HCEC 1CT (cell line): ENCODE results near the gene PSD2.

Experiments
- DNase-seq: peaks from one replicate; pipeline ENCODE4 v3.0.0-alpha.2; 2017

The PSD2 gene

DNA sequence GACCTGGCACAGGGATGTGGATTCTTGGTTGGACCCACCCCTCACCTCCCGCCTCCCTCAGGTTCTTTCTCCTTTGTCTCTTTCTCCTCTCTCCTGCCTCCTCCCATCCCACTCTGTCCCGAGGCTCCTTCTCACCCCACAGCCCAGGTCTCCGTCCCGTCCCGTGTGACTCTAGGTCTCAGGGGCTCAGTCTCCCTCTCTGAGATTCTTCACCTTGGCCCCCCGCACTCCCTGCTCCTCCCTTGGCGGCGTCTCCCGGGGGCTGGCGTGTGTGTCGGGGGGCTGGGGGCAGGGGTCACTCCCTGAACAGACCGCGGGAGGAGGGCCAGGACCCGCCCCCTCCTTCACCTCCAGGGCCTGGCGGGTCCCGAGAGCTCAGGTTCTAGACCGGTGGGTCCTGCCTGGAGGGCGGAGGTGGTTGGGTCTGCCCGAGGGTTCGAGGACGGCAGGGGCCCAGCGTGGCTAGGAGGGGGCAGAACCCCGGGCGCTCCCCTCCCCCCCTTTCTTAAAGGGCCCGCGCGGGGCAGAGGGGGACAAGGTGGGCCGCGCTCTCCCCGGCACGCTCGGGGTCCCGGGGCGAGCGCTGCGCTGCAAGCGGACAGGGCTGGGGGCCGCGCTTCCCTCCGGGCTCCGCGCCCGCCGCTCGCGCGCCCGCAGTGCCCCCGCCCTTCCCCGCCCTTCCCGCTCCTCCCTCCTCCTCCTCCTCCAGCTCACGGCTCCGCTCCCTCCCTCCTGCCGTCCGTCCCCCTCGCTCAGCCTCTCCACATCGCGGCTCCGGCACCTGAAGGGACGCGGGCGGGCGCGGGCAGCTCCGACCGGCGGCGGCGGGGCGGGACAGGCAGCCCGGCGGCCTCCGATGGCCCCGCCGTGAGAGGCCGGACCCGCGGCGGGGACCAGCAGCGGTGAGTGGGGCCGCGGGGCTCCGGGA is at the start of gene PSD2:
Gene PSD2, plus strand, starts transcription at position 735 of the 928 bp plus-strand sequence. CDS start 13,633 bp downstream, outside the sequence.
- no peak for DNase-seq

DNA sequence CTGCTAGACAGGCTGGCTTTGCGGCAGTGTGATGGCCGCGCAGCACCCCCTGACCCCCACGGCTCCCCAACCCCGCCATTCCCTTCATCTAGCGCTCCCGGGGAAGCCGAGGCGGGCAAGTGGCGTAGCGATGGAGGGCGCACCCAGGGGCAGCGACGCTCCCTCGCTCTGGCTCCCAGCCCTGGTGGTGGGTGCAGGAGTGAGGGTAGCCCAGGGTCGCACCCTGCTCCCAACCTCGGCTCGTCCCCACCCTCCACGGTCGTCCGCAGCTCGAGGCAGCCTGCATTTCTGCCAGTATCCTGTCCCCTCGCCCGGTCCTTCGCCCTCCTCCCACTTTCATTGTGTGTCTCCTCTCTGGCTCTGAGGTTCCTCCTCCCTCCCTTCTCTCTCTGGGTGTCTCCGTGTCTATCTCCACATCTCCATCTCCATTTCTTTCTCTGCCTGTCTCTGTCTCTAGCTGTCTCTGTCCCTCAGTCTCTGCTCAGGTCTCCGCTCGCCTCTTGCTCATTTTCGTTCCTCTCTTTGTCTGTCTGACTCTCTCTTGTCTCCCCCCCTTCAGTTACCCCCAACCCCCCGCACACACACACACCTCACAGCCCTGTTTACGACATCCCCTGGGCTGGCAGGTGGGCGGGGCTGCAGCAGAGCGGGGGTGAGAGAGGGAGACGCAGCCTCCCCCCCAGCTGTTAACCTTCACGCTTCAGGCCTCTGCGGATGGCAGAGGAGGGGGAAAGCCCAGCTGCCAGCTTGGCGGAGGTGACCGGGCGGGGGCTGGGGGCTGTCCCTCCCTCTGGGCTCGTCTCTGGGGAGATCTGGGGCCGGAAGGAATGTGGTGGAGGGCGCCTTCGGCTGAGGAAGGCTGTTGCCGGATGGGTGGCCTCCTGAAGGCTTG is 48.7 kb upstream of the PSD2 start:
- DNase-seq, result no peak

DNA sequence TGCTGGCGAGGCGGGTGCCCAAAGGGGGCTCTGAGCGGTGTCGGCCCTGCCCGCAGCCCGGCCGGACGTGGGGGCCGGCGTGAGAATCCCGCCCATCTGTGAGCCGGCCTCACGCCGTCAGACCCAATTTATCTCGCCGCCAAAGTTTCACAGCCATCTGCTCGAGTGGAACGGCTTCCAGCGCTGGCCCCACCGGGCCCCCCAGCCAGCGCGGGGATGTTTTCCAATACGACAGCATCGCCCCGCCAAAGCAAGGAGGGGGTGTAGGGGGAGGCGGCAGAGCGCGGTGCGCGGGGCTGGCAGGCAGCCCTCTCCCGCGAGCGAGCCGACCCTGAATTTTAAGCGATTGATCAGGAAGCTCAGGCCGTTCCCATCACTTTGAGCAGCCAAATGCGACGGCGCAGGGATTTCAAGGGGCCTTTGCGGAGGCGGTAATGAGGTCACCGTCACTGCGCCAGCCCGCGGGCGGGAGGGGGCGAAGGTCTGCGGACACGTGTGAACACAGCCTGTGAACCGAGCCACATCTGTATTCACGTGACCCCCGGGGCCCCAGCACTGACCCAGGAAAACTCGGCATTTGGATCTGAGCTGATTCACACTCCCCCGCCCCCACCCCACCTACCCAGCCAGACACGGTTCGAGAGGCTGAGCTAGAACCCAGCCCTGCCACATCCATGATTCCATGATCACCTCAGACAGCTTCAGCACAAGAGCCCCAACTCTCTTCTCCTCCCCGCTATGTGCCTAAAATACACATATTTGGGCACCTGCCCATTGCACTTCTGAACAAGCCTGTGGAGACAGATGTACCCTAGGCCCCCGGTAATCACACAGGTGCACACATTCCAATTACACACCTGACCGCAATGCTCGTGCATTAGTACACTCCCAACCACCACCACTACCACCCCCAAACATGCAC is 47.8 kb upstream of the PSD2 start:
- DNase-seq, result peak; percentile 35

DNA sequence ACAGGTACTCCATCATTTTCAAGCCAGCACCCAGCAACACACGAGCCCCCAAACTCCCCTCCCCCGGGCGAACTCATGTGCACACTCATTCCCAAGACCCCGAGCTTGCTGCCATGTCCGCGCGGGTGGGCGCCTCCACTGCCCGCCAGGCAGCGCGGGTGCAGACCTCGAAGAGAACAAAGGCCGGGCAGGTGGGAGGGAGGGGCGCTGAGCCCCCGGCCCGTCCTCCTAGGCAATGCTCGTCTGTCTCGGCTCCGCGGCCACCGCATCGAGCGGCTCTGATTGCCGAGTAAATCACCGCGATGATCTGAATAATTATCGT is 47.1 kb upstream of the PSD2 start:
- DNase-seq, result no peak

DNA sequence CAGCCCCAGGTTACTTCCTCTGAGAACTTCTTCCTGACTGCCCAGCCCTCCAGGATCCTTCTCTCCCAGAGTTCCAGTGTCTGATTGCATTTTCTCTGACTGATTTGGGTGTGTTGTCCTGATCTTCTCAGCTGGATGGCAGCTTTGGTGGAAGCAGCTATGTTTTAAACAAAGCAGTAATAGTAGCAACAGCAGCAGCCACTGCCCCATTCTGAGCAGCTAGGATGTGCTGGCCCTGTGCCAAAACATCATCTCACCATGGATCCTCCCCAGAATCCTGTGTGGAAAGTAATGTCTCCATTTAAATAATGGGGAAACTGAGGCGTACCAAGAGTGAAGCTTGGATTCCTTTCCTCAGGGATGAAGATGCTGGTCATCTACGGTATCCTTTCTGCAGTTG is 46.4 kb upstream of the PSD2 start:
- no peak for DNase-seq

DNA sequence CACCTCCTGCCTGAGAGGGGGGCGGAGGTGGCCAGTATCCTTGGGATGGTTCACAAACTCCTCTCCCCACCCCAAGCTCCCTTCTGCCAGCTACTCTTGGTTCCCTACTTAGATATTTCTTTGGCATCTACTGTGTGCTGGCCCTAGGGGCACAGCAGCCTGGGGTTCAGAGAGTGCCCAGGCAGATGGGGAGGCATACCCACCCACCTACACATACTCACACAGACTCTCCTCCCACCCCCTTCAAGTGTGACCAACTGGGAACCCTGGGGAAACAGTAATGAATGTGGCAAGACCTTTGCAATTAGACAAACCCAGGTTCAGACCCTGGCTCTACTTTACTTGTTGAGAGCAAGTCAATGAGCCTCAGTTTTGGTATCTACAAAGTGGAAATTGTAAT is 44.4 kb upstream of the PSD2 start:
- no peak for DNase-seq

DNA sequence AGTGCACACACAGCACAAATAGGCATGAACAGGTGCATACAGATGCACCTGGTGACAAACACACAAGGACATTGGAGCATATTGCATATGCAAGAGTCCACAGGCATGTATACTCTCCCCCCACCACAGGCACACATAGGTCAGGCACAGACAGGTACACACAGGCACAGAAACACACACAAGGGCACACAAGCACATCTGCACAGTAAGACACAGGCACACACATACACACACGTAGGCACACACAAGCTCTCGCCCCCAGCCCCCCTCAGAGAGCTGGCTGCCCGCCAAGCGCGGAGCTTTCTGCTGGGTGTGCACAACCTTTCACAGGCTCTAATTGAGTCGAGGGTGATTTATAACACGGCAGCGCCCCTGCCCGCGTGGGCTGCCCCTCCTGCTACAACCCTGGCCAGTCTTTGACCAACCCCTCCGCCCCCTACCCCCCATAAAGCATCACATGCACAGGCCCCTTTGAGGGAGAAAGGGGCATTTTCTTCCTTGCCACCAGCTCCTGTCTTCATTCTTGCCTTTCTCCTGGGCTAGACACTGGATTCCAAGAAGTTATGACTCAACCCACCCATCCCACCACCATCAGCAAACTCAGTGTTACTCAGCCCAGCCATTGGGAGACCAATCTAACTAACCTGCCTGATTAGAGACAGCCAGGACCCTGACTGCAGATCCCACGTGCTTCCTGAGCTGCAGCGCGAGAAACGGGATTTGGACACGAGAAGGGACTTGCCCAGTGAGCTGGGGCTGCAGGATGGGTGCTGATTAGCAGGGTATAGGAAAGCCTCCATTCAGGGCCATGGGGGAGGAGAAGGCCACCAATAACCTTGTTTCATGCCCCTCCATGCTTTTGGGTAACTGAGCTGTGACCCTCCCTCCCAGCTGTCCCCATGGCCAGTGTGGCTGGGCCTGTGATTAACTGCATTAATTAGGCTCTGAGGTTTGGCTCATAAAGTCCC is 42.8 kb upstream of the PSD2 start:
- DNase-seq, result no peak

DNA sequence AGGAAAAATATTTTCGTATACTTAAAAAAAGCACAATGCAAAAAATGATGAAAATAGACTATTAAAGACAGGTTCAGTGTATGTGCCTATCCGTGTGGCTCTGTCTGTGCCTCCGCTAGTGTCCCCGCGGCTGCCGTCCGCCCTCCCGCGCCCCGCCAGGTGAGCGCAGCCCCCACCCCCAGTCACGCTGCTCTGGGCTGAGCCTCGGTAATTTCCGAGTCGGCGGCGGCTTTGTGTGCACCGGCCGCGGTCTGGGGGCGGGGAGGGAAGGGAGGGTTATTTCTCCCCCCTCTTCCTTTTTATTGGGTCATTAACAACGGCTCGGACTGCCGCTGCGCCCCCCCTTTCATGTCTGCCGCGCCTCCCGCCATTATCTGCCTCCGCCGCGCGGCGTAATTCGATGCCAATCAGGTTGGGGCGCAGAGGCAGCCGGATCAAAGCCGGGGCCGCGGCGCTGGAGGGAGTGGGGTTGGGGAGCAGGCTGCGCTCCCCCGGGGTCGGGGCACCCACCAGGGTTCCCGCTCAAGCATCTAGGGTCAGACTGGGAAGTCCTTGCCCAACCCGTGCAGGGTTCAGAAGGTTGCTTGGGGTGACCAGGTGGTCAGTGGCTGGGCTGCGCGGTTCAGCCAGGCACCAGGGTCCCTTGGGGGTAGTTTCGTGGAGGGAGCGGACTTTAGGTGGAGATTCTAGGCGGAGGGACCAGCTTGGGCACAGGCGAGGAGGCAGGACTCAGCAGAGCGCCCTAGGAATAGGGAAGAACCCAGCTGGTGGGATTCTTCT is 39.5 kb upstream of the PSD2 start:
- DNase-seq, result no peak

DNA sequence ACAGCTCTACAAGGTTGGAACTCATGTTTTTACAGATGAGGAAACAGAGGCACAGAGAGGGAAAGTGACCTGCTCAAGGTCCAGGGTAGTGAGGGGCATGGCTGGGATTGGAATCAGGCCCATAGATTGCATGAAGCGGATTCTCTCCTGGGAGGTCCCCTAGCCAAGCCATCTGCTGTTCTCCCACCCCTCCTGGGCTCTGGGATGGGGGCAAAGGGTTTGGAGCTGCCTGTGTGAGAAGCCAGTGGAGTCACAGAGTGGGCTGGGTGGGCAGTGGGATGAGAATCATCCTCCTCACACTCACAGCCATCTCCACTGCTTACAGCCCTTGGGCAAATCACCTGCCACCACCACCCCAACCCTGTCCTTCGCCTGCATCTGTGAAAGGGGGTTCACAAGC is 38.6 kb upstream of the PSD2 start:
- no peak for DNase-seq

DNA sequence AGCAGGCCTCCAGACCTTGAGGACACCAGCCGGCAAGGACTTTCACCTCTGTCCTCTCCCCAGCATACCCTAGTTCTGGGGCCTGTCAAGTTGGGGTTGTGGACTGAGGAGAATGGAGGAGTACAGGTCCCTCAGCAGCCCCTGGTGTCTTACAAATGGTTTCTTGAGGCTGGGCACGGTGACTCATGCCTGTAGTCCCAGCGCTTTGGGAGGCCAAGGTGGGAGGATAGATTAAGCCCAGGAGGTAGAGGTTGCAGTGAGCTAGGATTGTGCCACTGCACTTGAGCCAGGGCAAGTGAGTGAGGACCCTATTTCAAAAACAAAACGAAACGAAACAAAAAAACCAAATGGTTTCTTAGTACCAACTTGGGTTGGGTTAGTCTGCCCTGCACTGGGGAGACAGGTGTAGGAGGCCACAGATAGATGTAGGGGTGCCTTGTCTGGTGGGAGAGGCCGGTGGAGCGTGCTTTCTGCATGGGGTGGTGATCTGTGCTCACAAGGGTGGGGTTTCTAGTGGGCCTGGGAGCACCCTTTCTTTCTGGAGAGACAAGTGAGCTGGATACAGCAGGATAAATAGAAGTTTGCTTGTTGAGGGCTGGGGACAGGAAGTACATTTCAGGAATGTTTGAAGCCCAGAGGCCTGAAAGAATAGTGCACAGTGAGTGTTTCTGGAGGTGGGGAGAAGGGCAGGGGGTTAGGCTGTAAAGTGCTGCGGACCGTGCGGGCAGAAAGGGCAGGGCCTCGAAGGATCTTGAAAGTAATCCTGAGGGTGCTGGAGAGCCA is 37.7 kb upstream of the PSD2 start:
- no peak for DNase-seq

DNA sequence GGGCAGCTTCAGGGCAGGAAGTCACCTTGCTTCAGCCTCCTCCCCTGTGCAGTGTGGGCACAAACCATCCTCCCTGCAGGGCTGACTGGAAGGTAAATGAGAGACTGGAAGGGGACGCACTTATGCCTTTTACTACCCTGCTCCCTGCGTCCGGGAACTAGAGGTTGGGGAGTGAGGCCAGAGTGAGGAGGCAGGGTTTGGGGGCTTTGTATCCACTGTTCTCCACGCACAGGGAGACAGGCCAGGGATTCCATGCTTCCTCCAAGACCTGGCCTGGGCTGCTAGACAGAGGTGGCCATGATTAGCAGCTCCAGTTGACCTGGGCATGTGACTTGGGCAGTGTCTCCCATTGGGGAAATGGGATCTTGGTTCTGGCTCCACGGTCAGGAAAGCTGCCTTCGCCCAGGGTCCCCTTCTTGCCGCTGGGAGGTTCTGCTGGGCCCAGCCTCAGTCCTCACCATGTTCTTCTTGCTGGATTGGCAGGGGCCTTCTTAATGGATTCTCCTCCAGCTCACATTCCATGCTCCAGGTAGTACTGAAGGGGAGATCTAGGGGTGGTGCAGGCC is 37.0 kb upstream of the PSD2 start:
- no peak for DNase-seq

DNA sequence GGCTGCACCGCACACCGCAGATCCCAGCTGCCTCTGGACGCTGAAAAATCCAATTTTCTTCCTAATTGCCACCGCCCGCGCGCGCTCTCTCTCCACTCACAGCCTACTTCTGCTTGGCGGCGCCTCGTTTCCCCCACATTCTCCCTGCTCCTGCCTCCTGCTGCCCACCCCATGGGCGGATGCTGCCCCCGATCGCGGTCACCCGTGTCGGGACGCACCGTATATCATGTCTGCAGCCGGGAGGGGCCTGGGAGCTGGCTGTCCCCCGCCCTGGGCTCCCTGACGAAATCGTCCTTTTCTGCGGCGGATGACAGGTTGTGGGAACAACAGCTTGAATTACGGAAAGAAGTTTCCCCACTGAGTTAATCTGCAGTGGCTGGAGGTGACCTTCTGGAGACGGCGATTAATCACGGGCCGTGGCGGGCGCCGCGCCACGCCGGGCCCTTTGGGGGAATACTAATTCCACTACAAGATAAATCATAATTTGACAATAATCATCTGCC is 36.3 kb upstream of the PSD2 start:
- DNase-seq, result no peak

DNA sequence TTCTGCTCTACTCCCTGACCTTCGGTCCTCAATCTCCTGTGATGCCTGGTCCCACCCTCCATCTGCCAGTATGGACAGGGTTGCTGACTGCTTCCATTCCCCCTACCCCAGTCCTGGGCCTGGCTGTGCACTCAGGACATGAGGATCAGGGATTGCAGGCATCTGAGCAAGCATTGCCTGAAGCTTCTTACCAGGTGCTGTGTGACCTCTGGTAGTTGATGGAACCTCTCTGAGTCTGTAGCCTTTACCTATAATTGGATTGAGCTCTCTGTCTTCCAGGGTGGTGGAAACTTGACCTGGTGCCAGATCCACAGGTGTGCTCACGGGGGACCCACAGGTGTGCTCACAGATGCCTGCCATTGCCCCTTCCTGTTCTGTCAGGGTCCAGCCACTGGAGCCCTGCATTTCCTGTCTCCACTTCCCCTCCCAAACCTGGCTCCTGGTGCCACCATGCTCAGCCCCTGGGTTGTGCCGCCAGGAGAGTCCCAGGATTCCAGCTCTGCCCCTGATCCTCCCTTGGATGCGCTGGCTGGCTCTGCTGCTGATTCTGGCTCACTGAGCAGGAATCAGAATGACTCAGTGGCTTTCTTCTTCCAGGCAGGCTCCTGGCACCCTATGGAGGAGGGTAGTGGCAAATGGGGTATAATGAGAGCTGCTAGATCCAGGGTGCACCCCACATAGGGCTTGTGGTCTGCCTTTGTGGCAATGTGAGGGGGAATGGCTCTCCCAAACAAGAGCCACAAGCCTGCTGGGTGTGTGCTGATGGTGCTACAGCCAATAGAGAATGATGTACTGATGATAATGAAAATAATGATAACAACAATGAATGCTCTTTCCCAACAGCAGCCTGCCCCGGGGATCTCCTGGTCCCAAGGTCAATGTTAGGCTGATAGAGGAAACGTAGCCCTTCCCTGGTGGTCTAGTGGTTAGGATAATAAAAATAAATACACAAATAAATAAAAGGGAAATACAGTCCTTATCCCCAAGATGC is 35.2 kb upstream of the PSD2 start:
- DNase-seq, result peak; percentile 20

DNA sequence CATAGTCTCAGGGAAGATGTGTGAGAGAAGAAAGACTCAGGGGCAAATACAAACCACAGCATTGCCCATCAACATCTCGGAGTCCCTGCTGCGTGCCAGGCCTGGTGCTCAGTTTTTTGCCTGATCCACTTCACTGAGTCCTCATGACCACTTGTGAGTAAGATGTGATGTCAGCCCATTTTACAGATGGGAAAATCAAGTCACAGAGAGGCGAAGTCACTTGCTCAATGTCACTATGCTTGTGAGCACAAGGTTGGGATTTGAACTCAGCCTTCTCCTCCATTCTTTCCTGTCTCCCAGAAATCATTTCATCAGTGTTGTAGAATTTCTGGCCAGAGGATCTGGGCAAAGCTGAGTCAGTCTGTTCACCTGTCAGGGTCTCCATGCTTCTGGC is 34.6 kb upstream of the PSD2 start:
- no peak for DNase-seq

DNA sequence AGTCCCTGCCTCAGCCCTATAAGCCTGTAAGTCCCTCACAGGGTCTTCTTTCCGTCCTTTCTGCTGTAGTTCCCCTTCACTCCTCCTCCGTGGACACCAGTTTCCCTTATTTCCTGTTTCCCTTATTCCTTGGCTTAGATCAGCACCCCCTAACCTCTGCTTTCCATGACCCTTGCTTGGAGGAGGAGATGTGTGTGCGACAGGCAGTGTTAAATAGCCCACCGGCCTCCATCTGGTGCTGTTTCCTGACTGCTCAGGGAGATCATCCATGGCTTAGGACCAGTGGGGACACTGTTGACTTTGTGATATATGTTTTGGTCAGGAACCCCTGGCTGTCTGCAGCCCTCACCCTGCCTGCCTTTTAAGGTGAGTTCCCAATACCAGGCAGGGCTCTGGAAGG is 34.1 kb upstream of the PSD2 start:
- DNase-seq, result no peak

DNA sequence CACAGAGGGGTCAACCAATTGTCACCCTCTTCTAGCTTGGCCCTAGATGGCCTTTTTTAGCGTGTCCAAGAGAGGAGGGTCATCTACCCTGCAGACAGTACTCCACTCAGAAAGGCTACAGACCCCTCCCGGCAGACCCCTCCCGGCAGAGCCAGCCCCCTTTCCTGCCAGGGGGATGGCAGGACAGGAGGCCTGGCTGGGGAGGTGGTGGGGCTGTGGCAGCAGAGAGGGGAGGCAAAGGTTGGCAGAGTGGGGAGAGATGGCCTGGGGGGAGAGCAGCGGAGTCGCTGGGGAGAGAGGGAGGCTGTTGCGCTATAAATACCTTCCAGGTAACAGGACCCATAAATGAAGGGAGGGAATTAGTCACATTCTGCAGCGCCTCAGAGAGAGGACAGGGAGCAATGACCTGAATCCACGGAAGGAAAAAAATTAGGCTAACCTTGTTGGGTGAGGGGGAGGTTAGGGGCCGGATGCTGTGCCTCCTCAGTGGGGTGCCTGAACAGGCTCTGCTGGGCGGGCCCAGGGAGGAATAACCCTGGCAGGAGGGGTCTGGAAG is 32.9 kb upstream of the PSD2 start:
- no peak for DNase-seq

DNA sequence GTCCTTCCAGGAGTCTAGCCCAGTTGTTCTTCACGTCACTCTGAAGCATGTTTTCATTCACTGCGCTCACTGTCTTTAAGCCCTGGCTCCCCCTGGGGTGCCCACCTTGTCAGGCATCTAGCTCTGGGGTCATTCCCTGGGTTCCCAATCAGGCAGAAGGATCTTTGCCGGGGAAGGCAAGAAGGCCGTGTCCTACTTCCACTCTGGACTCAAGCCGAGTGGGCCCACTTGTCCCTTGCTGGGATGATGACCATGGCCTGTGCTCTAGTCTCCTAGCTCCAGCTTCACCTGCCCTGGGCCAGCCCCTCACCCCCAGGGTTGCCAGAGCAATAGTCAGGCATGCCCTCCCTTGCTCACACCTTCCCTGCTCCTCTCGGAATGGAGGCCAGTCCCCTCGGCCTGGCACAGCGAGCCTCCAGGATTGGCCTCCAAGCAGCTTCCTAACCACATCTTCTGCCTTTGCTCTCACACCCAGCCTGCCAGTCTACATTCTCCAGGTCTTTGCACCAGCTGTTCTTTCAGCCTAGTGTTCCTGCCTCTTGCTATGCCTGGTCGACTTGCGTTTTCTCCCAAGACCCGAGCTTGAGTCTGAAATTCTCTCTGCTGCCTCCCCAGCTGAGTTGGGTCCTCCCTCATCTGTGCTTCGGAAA is 32.2 kb upstream of the PSD2 start:
- DNase-seq, result no peak
